A549 treated with DMSO at 1 μM for 4 hours (cell line): Measurements from ENCODE around the gene RTN3. TPM values are rescaled to one million over a fixed set of nuclear protein-coding genes. Genes with fewer than 3 reads are reported as not detected.

ENCODE experiments used
- total RNA-seq: library from RNA; stranded (reverse); fragments of 200-300 nt; extraction: Qiagen RNA extraction; gene quantifications from 5 replicates; pipeline ENCODE4 v1.2.3, GENCODE V29; 2022; ENCODE audit warnings: low read depth

The RTN3 gene, protein sequence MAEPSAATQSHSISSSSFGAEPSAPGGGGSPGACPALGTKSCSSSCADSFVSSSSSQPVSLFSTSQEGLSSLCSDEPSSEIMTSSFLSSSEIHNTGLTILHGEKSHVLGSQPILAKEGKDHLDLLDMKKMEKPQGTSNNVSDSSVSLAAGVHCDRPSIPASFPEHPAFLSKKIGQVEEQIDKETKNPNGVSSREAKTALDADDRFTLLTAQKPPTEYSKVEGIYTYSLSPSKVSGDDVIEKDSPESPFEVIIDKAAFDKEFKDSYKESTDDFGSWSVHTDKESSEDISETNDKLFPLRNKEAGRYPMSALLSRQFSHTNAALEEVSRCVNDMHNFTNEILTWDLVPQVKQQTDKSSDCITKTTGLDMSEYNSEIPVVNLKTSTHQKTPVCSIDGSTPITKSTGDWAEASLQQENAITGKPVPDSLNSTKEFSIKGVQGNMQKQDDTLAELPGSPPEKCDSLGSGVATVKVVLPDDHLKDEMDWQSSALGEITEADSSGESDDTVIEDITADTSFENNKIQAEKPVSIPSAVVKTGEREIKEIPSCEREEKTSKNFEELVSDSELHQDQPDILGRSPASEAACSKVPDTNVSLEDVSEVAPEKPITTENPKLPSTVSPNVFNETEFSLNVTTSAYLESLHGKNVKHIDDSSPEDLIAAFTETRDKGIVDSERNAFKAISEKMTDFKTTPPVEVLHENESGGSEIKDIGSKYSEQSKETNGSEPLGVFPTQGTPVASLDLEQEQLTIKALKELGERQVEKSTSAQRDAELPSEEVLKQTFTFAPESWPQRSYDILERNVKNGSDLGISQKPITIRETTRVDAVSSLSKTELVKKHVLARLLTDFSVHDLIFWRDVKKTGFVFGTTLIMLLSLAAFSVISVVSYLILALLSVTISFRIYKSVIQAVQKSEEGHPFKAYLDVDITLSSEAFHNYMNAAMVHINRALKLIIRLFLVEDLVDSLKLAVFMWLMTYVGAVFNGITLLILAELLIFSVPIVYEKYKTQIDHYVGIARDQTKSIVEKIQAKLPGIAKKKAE
- total RNA-seq: 101 to 116 TPM (median 105 TPM) in 5 replicates

GRCh38 chr11:63681321-63682065 lies at the start of gene RTN3:
TSS of gene RTN3 (plus strand) at chr11:63681500. CDS start at chr11:63681637, 137 bp downstream.

GRCh38 chr11:63671322-63672155 lies 9.8 kb upstream of the RTN3 start, which contains the start of gene ATL3:
TSS of gene ATL3 (minus strand) at chr11:63671376. CDS start at chr11:63671335, 41 bp downstream.

GRCh38 chr11:63768237-63769041 lies 87.1 kb downstream of the RTN3 start, which contains the start of gene ZFTA:
TSS of gene ZFTA (minus strand) at chr11:63768775. CDS start at chr11:63768622, 153 bp downstream.

Other genes starting within 250 kb of the RTN3 start
- 0.08 TPM in 1 of 5 replicates, not detected in the others for gene PLAAT5, start 190.3 kb upstream of the RTN3 start, total RNA-seq
- gene LGALS12, start 175.4 kb upstream of the RTN3 start, total RNA-seq: not detected in 5 replicates
- 0.91 to 2.7 TPM (median 1.8 TPM) in 5 replicates for gene PLAAT4, start 144.7 kb upstream of the RTN3 start, total RNA-seq
- 0.18 to 0.28 TPM (median 0.24 TPM) in 3 of 5 replicates, not detected in the others for gene PLAAT2, start 118.1 kb upstream of the RTN3 start, total RNA-seq
- 40.3 to 57.1 TPM (median 49.3 TPM) in 5 replicates for gene PLAAT3, start 67.1 kb upstream of the RTN3 start, total RNA-seq
- gene ATL3, start 10.1 kb upstream of the RTN3 start, total RNA-seq: 30.5 to 39.8 TPM (median 36.5 TPM) in 5 replicates
- 5.6 to 7.1 TPM (median 6.3 TPM) in 5 replicates for gene ZFTA, start 87.3 kb downstream of the RTN3 start, total RNA-seq
- 37.9 to 55.3 TPM (median 54.7 TPM) in 5 replicates for gene SPINDOC, start 132.0 kb downstream of the RTN3 start, total RNA-seq
- gene MARK2, start 157.6 kb downstream of the RTN3 start, total RNA-seq: 22.4 to 27.4 TPM (median 26.6 TPM) in 5 replicates
- 0.96 to 1.3 TPM (median 1.00 TPM) in 5 replicates for gene RCOR2, start 235.7 kb downstream of the RTN3 start, total RNA-seq